Keratinocyte (primary cell): ENCODE results near the gene COL1A2. TPM values are rescaled to one million over a fixed set of nuclear protein-coding genes. Genes with fewer than 3 reads are reported as not detected.

ENCODE experiments used
- DNase-seq: peaks from one replicate; pipeline ENCODE4 v3.0.0-alpha.2; 2011; ENCODE audit warnings: low read depth, missing footprints, low spot score
- FAIRE-seq: peaks from 2 replicates; lab custom pipeline; 2011; peaks lifted over from hg19 to GRCh38; lab: Jason Lieb, UNC
- H2AFZ ChIP-seq: 2 replicates; pipeline ENCODE4 v1.6.0; 2012; ENCODE audit warnings: low read length, control low read depth, inconsistent platforms; ENCODE audit not compliant: control insufficient read depth
- H3K27ac ChIP-seq: 2 replicates; pipeline ENCODE4 v1.5.1; 2011; ENCODE audit warnings: low read length; ENCODE audit not compliant: control insufficient read depth, insufficient read depth
- H3K27me3 ChIP-seq: 3 replicates; pipeline ENCODE4 v1.6.0; 2011; ENCODE audit warnings: low read length; ENCODE audit not compliant: control insufficient read depth, insufficient read depth; ENCODE audit errors: extremely low read depth
- H3K36me3 ChIP-seq, 2 experiments: 2 replicates in 1 of 2; 3 replicates in 1 of 2; pipeline ENCODE4 v1.5.1; 2011; ENCODE audit warnings: low read length in 2 of 2, mild to moderate bottlenecking in 1 of 2; ENCODE audit not compliant: control insufficient read depth in 2 of 2, insufficient read depth in 2 of 2; ENCODE audit errors: extremely low read depth in 1 of 2
- H3K4me1 ChIP-seq: 3 replicates; pipeline ENCODE4 v1.5.1; 2011; ENCODE audit warnings: low read length; ENCODE audit not compliant: control insufficient read depth, insufficient read depth; ENCODE audit errors: extremely low read depth
- H3K4me2 ChIP-seq: 3 replicates; pipeline ENCODE4 v1.6.0; 2011; ENCODE audit warnings: low read depth, low read length; ENCODE audit not compliant: control insufficient read depth, insufficient read depth; ENCODE audit errors: extremely low read depth
- H3K4me3 ChIP-seq, 3 experiments: fragments of 200-600 bp in 1 of 3; sonication (generic) in 1 of 3; 2 replicates in 2 of 3; 3 replicates in 1 of 3; pipeline ENCODE4 v1.5.1; 2011 to 2016; ENCODE audit warnings: low read length in 3 of 3, mild to moderate bottlenecking in 3 of 3, control low read depth in 2 of 3, inconsistent platforms in 1 of 3, low read depth in 1 of 3, mixed read lengths in 1 of 3, mixed run types in 1 of 3, moderate library complexity in 1 of 3; ENCODE audit not compliant: control insufficient read depth in 2 of 3, insufficient read depth in 2 of 3; ENCODE audit errors: extremely low read depth in 1 of 3
- H3K79me2 ChIP-seq: 2 replicates; pipeline ENCODE4 v1.6.0; 2012; ENCODE audit warnings: low read length; ENCODE audit not compliant: control insufficient read depth, insufficient read depth
- H3K9ac ChIP-seq: 3 replicates; pipeline ENCODE4 v1.6.0; 2011; ENCODE audit warnings: low read length; ENCODE audit not compliant: control insufficient read depth, insufficient read depth; ENCODE audit errors: extremely low read depth
- H3K9me1 ChIP-seq: 3 replicates; pipeline ENCODE4 v1.6.0; 2011; ENCODE audit warnings: low read length; ENCODE audit not compliant: control insufficient read depth, insufficient read depth; ENCODE audit errors: extremely low read depth
- H3K9me3 ChIP-seq: 2 replicates; pipeline ENCODE4 v1.5.1; 2012; ENCODE audit warnings: low read depth, low read length; ENCODE audit not compliant: control insufficient read depth
- H4K20me1 ChIP-seq: 3 replicates; pipeline ENCODE4 v1.6.0; 2011; ENCODE audit warnings: low read length; ENCODE audit not compliant: control insufficient read depth, insufficient read depth; ENCODE audit errors: extremely low read depth
- CTCF ChIP-seq, 3 experiments: IDR thresholded peaks in 1 of 3; conservative IDR thresholded peaks in 1 of 3; optimal IDR thresholded peaks in 1 of 3; 2 replicates in 2 of 3; 3 replicates in 1 of 3; pipeline versions ENCODE3 to v1.5.1; 2011; ENCODE audit warnings: low read length in 3 of 3, mild to moderate bottlenecking in 3 of 3, moderate library complexity in 2 of 3, control low read depth in 1 of 3, inconsistent platforms in 1 of 3; ENCODE audit not compliant: insufficient read depth in 2 of 3; ENCODE audit errors: extremely low read depth in 1 of 3
- EZH2 ChIP-seq: IDR thresholded peaks from one replicate; pipeline ENCODE4 v1.6.1; 2012; ENCODE audit warnings: inconsistent platforms, mild to moderate bottlenecking, low read length, moderate library complexity
- dilution Hi-C: fragments of 300-500 bp; cut with MboI; formaldehyde crosslinking; loops from one replicate; pipeline ENCODE4 v1.7.0; 2020; ENCODE audit warnings: low sequenced_read_pairs; ENCODE audit not compliant: extremely low pct_ligation_motif_present
- polyA plus RNA-seq, 5 experiments: library from polyadenylated mRNA; depleted of rRNA in 3 of 5; stranded (reverse) in 3 of 5; stranded (forward) in 1 of 5; unstranded in 1 of 5; fragments of >200 nt; gene quantifications; 1 replicate in 1 of 5; 2 replicates in 3 of 5; 3 replicates in 1 of 5; pipeline versions ENCODE4 v1.2.1 to v1.2.3, GENCODE V29; 2011 to 2012; ENCODE audit warnings: missing spikeins in 2 of 5, low read depth in 1 of 5, low replicate concordance in 1 of 5

The COL1A2 gene
- polyA plus RNA-seq, 1 donor (not counting 4 experiments of a cell fraction or from before 2014, with no cell fraction given) = 0.13 TPM

GRCh38 chr7:94412762-94413322 is 18.1 kb downstream of the COL1A2 start:
- H3K9ac ChIP-seq = no peak overlapping the region
- H3K4me3 ChIP-seq = no peak overlapping the region
- H3K27ac ChIP-seq = no peak overlapping the region
- DNase-seq (no peak), FAIRE-seq (no peak)
- no peaks in the 10 kb centered on the region for H3K4me1 ChIP-seq
- H4K20me1 ChIP-seq = no peaks in the 10 kb centered on the region
- no peak overlapping the region for H3K4me2 ChIP-seq
- H3K27me3 ChIP-seq = peaks cover 5% of the 10 kb centered on the region
- H3K36me3 ChIP-seq = no peaks in the 10 kb centered on the region
- TF ChIP-seq CTCF (optimal IDR thresholded peaks at IDR 0.05 in 1 of 3, IDR thresholded peaks at IDR 0.05 in 1 of 3, conservative IDR thresholded peaks at IDR 0.05 in 1 of 3; ENCODE audit: extremely low read depth in 1 of 3, insufficient read depth in 2 of 3, low read length in 3 of 3) = no peak
- no peak for TF ChIP-seq EZH2
- H3K79me2 ChIP-seq = no peaks in the 10 kb centered on the region
- H3K9me3 ChIP-seq = no peaks in the 10 kb centered on the region
- no peaks in the 10 kb centered on the region for H3K9me1 ChIP-seq
- no peak overlapping the region for H2AFZ ChIP-seq
- dilution Hi-C loops = no loop called here

- Histone ChIP-seq H3K27ac (no peak overlapping the region), H3K4me3 (no peak overlapping the region), H3K9me3 (no peaks in the 10 kb centered on the region), H2AFZ (no peak overlapping the region), H3K4me2 (no peak overlapping the region), H3K9ac (no peak overlapping the region), H3K9me1 (no peaks in the 10 kb centered on the region), H3K79me2 (no peaks in the 10 kb centered on the region), H3K27me3 (peaks cover 3% of the 10 kb centered on the region), H3K4me1 (no peaks in the 10 kb centered on the region), H4K20me1 (no peaks in the 10 kb centered on the region), H3K36me3 (no peaks in the 10 kb centered on the region)
- FAIRE-seq (no peak), DNase-seq (no peak)
- dilution Hi-C loops = no loop called here
- TF ChIP-seq EZH2 (no peak), CTCF (optimal IDR thresholded peaks at IDR 0.05 in 1 of 3, IDR thresholded peaks at IDR 0.05 in 1 of 3, conservative IDR thresholded peaks at IDR 0.05 in 1 of 3; ENCODE audit: extremely low read depth in 1 of 3, insufficient read depth in 2 of 3, low read length in 3 of 3) (no peak)
Measured at GRCh38 chr7:94414481-94414880, 19.8 kb downstream of the COL1A2 start.
